Activated CD8-positive, alpha-beta memory T cell treated with anti-CD3 and anti-CD28 coated beads, Interleukin-2, amount 10 ng/mL, durations not matched to agents 7 days and 5 days (primary cell): ENCODE results near the gene FNDC3B. TPM values are rescaled to one million over a fixed set of nuclear protein-coding genes. Genes with fewer than 3 reads are reported as not detected.
A peak's percentile ranks its signal among the peaks of the same experiment; 100 is the strongest.

ENCODE experiments used
- ATAC-seq: fragments of 150-1000 bp; cut with Tn5 transposase; one replicate; pipeline ENCODE4 v1.10.0; 2021; ENCODE audit warnings: moderate library complexity
- CTCF ChIA-PET: fragments of 350-600 bp; sonication (Branson Sonifier 250); formaldehyde crosslinking; loops from one replicate; lab custom pipeline; 2021; ENCODE audit warnings: antibody characterized with exemption; lab: Charles Lee
- DNase-seq: peaks from one replicate; pipeline ENCODE4 v3.0.0-alpha.2; 2020
- H3K27ac Mint-ChIP-seq: one replicate; pipeline ENCODE4 v1.8.0; 2021; ENCODE audit warnings: mild to moderate bottlenecking, mixed read lengths
- H3K27me3 Mint-ChIP-seq: one replicate; pipeline ENCODE4 v1.8.0; 2021; ENCODE audit warnings: mixed read lengths
- H3K36me3 Mint-ChIP-seq: one replicate; pipeline ENCODE4 v1.8.0; 2021; ENCODE audit warnings: mild to moderate bottlenecking, mixed read lengths
- H3K4me1 Mint-ChIP-seq: one replicate; pipeline ENCODE4 v1.8.0; 2021; ENCODE audit warnings: mixed read lengths
- H3K4me3 Mint-ChIP-seq: one replicate; pipeline ENCODE4 v1.8.0; 2021; ENCODE audit warnings: mild to moderate bottlenecking, moderate library complexity, mixed read lengths
- H3K9me3 Mint-ChIP-seq: one replicate; pipeline ENCODE4 v1.8.0; 2022; ENCODE audit warnings: low read depth, mixed read lengths
- total RNA-seq, 2 experiments: library from RNA; stranded (reverse); gene quantifications; one replicate each; pipeline ENCODE4 v1.2.3, GENCODE V29; 2021

FNDC3B gene
- total RNA-seq, 2 experiments from 2014 or later, result 25.4 to 31.1 TPM

DNA sequence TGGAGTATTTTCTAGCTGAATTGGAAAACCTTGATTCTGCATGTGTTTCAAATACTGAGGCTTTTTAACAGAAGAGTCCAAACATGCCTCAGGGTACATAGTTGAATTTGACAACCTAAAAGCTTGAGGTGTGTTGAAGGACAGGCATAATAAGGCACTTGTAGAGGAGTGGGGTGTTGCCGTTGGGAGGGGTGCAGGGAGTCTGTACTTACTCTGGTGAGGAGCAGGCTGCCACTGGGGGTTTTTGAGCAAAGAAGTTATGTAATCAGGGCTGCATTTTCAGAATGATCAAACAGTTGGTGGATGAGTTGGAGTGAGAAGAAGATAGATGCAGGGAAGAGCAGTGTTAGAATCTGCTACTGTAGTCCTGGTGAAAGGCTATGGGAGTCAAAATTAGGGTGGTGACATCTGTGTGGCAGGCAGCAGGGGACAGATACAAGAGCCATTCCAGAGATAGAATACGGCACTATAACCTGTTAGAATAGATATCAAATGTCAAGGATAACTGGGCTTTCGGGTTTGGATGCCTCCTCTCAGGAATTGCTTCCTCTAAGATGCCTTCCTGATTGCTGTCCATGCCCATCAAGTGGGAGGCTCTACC is 247.3 kb downstream of the FNDC3B start:
- Mint-ChIP-seq H3K9me3 (no peaks in the 10 kb centered on the region), H3K4me3 (no peak overlapping the region), H3K4me1 (peaks cover 20% of the 10 kb centered on the region), H3K27me3 (no peaks in the 10 kb centered on the region), H3K36me3 (peaks cover 7% of the 10 kb centered on the region), H3K27ac (no peak overlapping the region)
- ATAC-seq (no peak), DNase-seq (no peak)
- CTCF ChIA-PET, result no interaction called here

DNA sequence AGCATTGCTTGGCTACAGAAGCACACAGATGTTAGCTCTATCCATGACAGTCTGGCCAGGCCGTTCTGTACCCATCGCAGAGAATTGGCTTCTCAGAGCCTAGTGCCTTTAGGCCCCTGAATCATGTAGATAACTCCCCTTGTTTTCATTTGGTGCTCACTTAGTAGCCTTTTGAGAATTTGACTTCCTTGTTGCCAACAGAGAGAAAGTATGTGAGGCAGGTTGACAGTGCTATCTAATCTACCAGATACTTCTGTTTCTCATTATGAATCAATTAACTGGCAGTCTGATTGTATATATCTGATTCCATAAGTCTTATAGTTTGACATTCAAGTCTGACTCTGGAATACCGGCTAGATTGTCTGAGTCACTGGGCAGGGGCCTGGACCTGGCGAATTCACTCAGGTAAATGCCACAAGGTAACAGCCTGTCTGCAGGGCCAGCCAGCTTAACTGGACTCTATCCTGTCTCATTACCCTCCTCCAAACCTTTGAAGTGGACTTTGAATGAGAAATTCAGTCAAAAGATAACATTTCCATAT is 248.6 kb downstream of the FNDC3B start:
- H3K27ac Mint-ChIP-seq, result no peak overlapping the region
- no peak overlapping the region for H3K4me3 Mint-ChIP-seq
- H3K4me1 Mint-ChIP-seq, result peaks cover 20% of the 10 kb centered on the region
- CTCF ChIA-PET, result no interaction called here
- no peaks in the 10 kb centered on the region for H3K9me3 Mint-ChIP-seq
- DNase-seq (no peak), ATAC-seq (no peak)
- no peaks in the 10 kb centered on the region for H3K27me3 Mint-ChIP-seq
- H3K36me3 Mint-ChIP-seq, result peaks cover 1% of the 10 kb centered on the region

DNA sequence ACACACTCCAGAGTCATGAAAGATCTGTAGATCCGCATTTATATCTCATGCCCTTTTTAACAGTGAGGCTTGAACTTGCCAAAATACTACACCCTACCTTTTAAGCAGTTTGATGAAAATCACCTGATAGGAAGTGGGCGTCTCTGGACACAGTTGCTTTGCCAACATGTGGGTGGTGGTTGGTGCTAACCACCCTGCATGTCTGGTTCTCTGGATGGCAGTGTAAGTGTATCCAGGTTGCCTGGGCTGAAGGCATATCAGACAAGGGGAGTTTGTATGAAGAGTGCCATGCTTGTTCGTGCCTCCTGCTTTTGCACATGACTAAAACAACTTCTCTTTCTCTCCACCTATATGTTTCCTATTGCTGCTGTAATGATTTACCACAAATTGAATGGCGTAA is 249.3 kb downstream of the FNDC3B start:
- CTCF ChIA-PET, result no interaction called here
- H3K4me3 Mint-ChIP-seq, result no peak overlapping the region
- H3K9me3 Mint-ChIP-seq, result no peaks in the 10 kb centered on the region
- peaks cover 1% of the 10 kb centered on the region for H3K36me3 Mint-ChIP-seq
- no peaks in the 10 kb centered on the region for H3K27me3 Mint-ChIP-seq
- no peak overlapping the region for H3K27ac Mint-ChIP-seq
- ATAC-seq (peak; percentile 55), DNase-seq (peak; percentile 47)
- peaks cover 20% of the 10 kb centered on the region for H3K4me1 Mint-ChIP-seq

DNA sequence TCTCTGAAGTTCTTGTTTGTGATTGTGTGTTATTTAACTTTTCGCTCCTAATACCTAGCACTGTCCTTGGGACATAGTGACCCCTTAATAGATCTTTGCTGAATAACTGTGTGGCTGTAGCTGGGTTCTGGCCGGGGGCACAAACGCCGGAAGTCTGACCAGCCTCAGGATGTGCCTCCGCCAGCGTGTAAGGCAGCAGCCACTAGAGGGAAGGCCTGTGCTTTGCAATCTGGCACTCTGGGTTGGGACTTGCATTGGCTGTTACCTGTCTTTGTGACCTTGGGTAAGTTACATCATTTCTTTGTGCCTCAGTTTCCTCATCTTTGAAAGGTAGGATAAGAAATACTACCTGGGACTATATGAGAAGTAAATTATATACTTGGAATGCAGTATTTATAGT is 250.2 kb downstream of the FNDC3B start:
- DNase-seq (no peak), ATAC-seq (no peak)
- CTCF ChIA-PET, result no interaction called here
- Mint-ChIP-seq H3K36me3 (peaks cover 4% of the 10 kb centered on the region), H3K27me3 (no peaks in the 10 kb centered on the region), H3K4me1 (peaks cover 20% of the 10 kb centered on the region), H3K4me3 (no peak overlapping the region), H3K27ac (no peak overlapping the region), H3K9me3 (no peaks in the 10 kb centered on the region)

GRCh38 chr3:172290457-172290856 is 251.1 kb downstream of the FNDC3B start:
- no peak overlapping the region for H3K4me3 Mint-ChIP-seq
- no peaks in the 10 kb centered on the region for H3K9me3 Mint-ChIP-seq
- CTCF ChIA-PET, result no interaction called here
- ATAC-seq (no peak), DNase-seq (no peak)
- peaks cover 6% of the 10 kb centered on the region for H3K36me3 Mint-ChIP-seq
- no peaks in the 10 kb centered on the region for H3K27me3 Mint-ChIP-seq
- peaks cover 20% of the 10 kb centered on the region for H3K4me1 Mint-ChIP-seq
- H3K27ac Mint-ChIP-seq, result no peak overlapping the region

DNA sequence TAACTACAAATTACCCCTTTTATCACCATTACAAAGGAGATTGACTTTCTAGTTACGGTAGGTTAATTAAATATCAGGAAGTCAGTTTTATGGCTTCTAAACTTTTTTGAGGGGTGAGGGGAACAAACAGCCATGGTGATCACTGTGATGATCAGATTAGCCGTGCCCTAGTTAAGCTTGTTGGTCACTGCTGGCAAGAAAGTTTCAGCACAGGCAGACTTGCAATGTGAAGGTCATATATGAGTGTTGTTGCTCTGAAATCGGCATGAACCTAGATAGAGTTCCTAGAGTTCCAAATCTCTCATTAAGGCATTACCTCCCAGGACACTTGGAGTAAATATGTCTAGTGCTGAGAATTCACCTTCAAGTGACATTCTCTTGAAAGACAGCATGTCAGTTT is 252.3 kb downstream of the FNDC3B start:
- Mint-ChIP-seq H3K4me3 (no peak overlapping the region), H3K36me3 (peaks cover 6% of the 10 kb centered on the region), H3K27ac (no peak overlapping the region), H3K9me3 (no peaks in the 10 kb centered on the region), H3K4me1 (peaks cover 20% of the 10 kb centered on the region), H3K27me3 (no peaks in the 10 kb centered on the region)
- ATAC-seq, result no peak
- no peak for DNase-seq
- CTCF ChIA-PET, result no interaction called here

DNA sequence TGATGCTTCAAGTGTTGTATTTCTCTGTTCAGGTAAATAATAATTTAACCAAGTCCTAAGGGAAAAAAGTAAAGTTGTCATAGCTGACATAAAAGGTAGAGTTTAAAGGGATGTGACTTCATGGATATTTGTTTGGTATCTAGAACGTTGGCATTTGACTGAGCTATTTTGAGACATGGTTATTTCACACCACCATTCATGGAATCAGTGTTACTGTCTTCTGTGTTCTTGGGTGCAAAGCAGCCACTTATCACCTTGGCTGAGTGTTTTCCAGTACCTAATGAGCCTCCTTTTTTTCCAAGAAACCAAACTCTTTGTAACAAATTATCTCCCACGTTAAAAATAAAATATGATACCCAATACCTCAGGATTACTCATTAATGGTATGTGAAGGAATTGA is 253.0 kb downstream of the FNDC3B start:
- H3K4me3 Mint-ChIP-seq, result no peak overlapping the region
- no peak overlapping the region for H3K27ac Mint-ChIP-seq
- ATAC-seq, result no peak
- CTCF ChIA-PET, result no interaction called here
- no peaks in the 10 kb centered on the region for H3K9me3 Mint-ChIP-seq
- peaks cover 20% of the 10 kb centered on the region for H3K4me1 Mint-ChIP-seq
- H3K27me3 Mint-ChIP-seq, result no peaks in the 10 kb centered on the region
- H3K36me3 Mint-ChIP-seq, result peaks cover 6% of the 10 kb centered on the region
- DNase-seq, result no peak

DNA sequence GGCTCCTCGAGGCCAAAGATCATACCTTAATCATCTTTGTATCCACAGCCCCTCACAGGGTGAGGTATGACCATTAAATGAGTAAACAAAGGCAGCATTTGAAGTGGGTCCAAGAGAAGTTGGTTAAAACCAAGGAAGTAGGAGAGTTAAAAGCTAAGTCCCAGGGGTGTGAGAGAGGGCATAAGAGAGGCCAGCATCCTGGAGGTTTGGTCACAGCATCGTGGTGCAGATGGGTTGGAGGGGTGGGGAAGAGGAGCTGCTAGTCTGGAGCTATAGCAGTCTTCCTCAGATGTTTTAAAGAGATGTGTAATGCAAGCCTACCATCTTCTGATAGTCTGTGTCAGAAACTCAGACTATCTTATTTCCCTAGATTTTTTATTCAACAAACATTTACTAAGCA is 253.7 kb downstream of the FNDC3B start:
- no peaks in the 10 kb centered on the region for H3K27me3 Mint-ChIP-seq

GRCh38 chr3:172294223-172294806 is 254.9 kb downstream of the FNDC3B start:
- Mint-ChIP-seq H3K4me3 (no peak overlapping the region), H3K4me1 (peaks cover 6% of the 10 kb centered on the region), H3K27ac (no peak overlapping the region), H3K9me3 (no peaks in the 10 kb centered on the region), H3K27me3 (no peaks in the 10 kb centered on the region), H3K36me3 (peaks cover 8% of the 10 kb centered on the region)
- CTCF ChIA-PET, result no interaction called here
- no peak for DNase-seq
- ATAC-seq, result no peak

More for the DNA sequence above, 253.7 kb downstream of the FNDC3B start:
- ATAC-seq, result no peak
- CTCF ChIA-PET, result no interaction called here
- Mint-ChIP-seq H3K4me1 (peaks cover 18% of the 10 kb centered on the region), H3K4me3 (no peak overlapping the region), H3K9me3 (no peaks in the 10 kb centered on the region), H3K27ac (no peak overlapping the region), H3K36me3 (peaks cover 7% of the 10 kb centered on the region)
- DNase-seq, result no peak

DNA sequence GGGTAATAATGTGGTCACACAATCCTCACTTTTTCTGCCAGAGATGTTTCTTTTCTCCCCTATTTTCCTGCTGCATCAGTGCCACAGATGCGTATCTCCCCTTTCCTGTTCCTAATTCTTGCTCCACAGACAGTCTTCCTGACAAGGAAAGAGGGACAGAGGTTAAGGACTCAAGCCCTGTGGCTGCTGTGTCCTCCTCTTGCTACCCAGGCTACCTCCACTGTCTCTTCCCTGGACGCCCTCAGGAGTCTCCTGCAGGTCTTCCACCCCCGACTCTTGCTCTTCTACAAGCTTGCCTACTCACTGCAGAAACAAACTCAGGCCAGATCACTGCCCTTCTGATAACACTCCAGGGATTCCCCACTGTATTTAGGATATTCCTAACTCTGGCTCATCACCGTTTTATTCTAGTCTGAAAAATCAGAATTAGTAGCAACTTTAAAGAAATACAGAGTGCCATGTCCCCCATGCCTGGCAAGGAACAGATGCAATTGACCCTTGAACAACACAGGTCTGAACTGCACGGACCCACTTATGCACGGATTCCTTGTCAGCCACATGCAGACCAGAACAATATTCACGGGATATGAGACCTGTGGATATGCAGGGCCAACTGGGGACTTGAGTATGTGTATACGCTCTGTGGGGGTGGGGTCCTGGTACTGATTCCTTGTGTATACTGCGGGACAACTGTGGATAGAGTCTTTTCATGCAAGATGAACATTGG is 257.0 kb downstream of the FNDC3B start:
- no peak for DNase-seq
- Mint-ChIP-seq H3K9me3 (no peaks in the 10 kb centered on the region), H3K4me1 (no peaks in the 10 kb centered on the region), H3K36me3 (peaks cover 7% of the 10 kb centered on the region), H3K27me3 (no peaks in the 10 kb centered on the region), H3K27ac (no peak overlapping the region), H3K4me3 (no peak overlapping the region)
- CTCF ChIA-PET, result no interaction called here
- no peak for ATAC-seq

DNA sequence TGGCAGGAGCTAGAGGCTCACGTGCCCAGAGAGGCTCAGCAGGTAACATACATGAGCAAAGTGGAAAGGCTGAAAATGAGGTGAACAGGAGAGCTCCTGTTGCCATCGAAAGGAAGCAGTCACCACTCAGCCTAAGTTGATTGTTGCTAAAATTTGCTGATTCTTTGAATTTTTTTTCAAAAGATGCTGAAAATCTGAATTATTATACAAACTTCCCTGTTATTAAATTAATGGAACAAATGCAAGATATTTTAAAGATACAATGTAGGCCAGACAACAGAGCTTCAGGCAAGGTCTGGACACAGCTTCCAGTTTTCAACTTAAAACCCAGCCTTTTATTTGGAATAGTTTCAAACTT is 257.6 kb downstream of the FNDC3B start:
- CTCF ChIA-PET, result no interaction called here
- H3K4me1 Mint-ChIP-seq, result no peaks in the 10 kb centered on the region
- no peaks in the 10 kb centered on the region for H3K9me3 Mint-ChIP-seq
- H3K27ac Mint-ChIP-seq, result no peak overlapping the region
- H3K36me3 Mint-ChIP-seq, result peaks cover 7% of the 10 kb centered on the region
- H3K4me3 Mint-ChIP-seq, result no peak overlapping the region
- DNase-seq, result no peak
- no peak for ATAC-seq
- no peaks in the 10 kb centered on the region for H3K27me3 Mint-ChIP-seq

GRCh38 chr3:172298247-172298646 is 258.9 kb downstream of the FNDC3B start:
- H3K27me3 Mint-ChIP-seq, result no peaks in the 10 kb centered on the region
- no peak overlapping the region for H3K4me3 Mint-ChIP-seq
- CTCF ChIA-PET, result no interaction called here
- H3K27ac Mint-ChIP-seq, result no peak overlapping the region
- DNase-seq (no peak), ATAC-seq (no peak)
- no peaks in the 10 kb centered on the region for H3K9me3 Mint-ChIP-seq
- H3K4me1 Mint-ChIP-seq, result no peaks in the 10 kb centered on the region
- peaks cover 9% of the 10 kb centered on the region for H3K36me3 Mint-ChIP-seq

- H3K36me3 Mint-ChIP-seq, result peaks cover 5% of the 10 kb centered on the region
- H3K4me1 Mint-ChIP-seq, result no peaks in the 10 kb centered on the region
- no peak overlapping the region for H3K27ac Mint-ChIP-seq
- H3K9me3 Mint-ChIP-seq, result no peaks in the 10 kb centered on the region
- CTCF ChIA-PET, result interaction anchor here (0.6 to 1.6 kb wide), 2 partner anchors 32 to 150 kb away, joined by 4 to 9 read pairs; no protein-coding TSS in a partner anchor
- no peak overlapping the region for H3K4me3 Mint-ChIP-seq
- H3K27me3 Mint-ChIP-seq, result no peaks in the 10 kb centered on the region
- no peak for DNase-seq
- ATAC-seq, result no peak
Observed at GRCh38 chr3:172300187-172300586, 260.8 kb downstream of the FNDC3B start.

DNA sequence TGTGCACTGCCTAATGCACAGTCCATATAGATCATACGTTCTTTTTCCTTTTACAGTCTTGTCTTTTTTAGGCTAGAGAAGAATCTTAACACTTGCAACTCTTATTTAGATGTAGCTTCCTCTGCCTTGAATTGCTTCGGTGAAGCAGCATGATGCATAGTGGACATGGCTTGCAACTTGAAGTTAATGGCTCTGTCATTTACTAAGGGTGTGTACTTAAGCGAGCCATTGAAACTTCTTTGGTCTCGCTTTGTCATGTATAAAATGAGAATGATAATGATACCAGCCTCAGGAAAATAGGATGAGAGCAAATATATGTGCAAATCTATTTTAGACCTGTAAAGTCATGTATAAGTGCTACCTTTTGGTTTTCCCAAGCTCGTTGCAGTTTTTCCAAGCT is 261.5 kb downstream of the FNDC3B start:
- no peaks in the 10 kb centered on the region for H3K9me3 Mint-ChIP-seq
- DNase-seq (no peak), ATAC-seq (no peak)
- H3K4me3 Mint-ChIP-seq, result no peak overlapping the region
- peaks cover 5% of the 10 kb centered on the region for H3K36me3 Mint-ChIP-seq
- CTCF ChIA-PET, result interaction anchor here (1.1 to 1.6 kb wide), 2 partner anchors 31 to 32 kb away, joined by 4 to 9 read pairs; no protein-coding TSS in a partner anchor
- no peak overlapping the region for H3K27ac Mint-ChIP-seq
- H3K4me1 Mint-ChIP-seq, result no peaks in the 10 kb centered on the region
- no peaks in the 10 kb centered on the region for H3K27me3 Mint-ChIP-seq
